T-cell (primary cell): Measurements from ENCODE around the gene CDK6. TPM values are rescaled to one million over a fixed set of nuclear protein-coding genes. Genes with fewer than 3 reads are reported as not detected.

Experiments used
- ATAC-seq, 4 experiments: fragments of 200-7000 bp in 3 of 4; fragments of 150-1000 bp in 1 of 4; cut with Tn5 transposase; replicated peaks in 1 of 4; 1 replicate in 3 of 4; 2 replicates in 1 of 4; pipeline ENCODE4 v1.10.0; 2021; ENCODE audit warnings: moderate library complexity in 3 of 4, mild to moderate bottlenecking in 2 of 4, moderate number of reproducible peaks in 1 of 4
- CTCF ChIA-PET, 2 donors: fragments of 300-600 bp; sonication (Branson Sonifier 250); formaldehyde crosslinking; loops; one replicate each; lab custom pipeline; 2022; ENCODE audit warnings: antibody characterized with exemption in 2 of 2; lab: Charles Lee
- POLR2A ChIA-PET, 2 donors: fragments of 300-600 bp; sonication (Branson Sonifier 250); formaldehyde crosslinking; loops; one replicate each; lab custom pipeline; 2022; ENCODE audit warnings: antibody characterized with exemption in 2 of 2; lab: Charles Lee
- DNase-seq, 35 experiments: peaks; one replicate each; pipeline versions ENCODE4 v3.0.0 to v3.0.0-alpha.2; 2013 to 2023
- H3K27ac ChIP-seq: one replicate; pipeline ENCODE4 v1.5.1; 2013; ENCODE audit warnings: low read length
- H3K27me3 ChIP-seq, 2 experiments: replicated peaks in 1 of 2; 1 replicate in 1 of 2; 2 replicates in 1 of 2; pipeline versions ENCODE4 v1.6.1 to v1.7.0; 2013; ENCODE audit warnings: low read length in 1 of 2, mixed read lengths in 1 of 2; ENCODE audit not compliant: control insufficient read depth in 2 of 2, insufficient read depth in 2 of 2; ENCODE audit errors: extremely low read depth in 1 of 2
- H3K36me3 ChIP-seq, 2 donors: 1 replicate in 1 of 2; 2 replicates in 1 of 2; pipeline versions ENCODE4 v1.6.1 to v1.7.0; 2013; ENCODE audit warnings: low read length in 1 of 2; ENCODE audit not compliant: control insufficient read depth in 2 of 2, insufficient read depth in 1 of 2; ENCODE audit errors: extremely low read depth in 1 of 2
- H3K4me1 ChIP-seq, 2 experiments: 1 replicate in 1 of 2; 2 replicates in 1 of 2; pipeline versions ENCODE4 v1.6.1 to v1.7.0; 2013; ENCODE audit warnings: low read length in 2 of 2, mixed read lengths in 1 of 2; ENCODE audit not compliant: insufficient read depth in 2 of 2, control insufficient read depth in 1 of 2; ENCODE audit errors: extremely low read depth in 1 of 2
- H3K4me3 ChIP-seq, 2 donors: 1 replicate in 1 of 2; 2 replicates in 1 of 2; pipeline versions ENCODE4 v1.5.1 to v1.7.0; 2013; ENCODE audit warnings: mild to moderate bottlenecking in 2 of 2, low read length in 1 of 2, moderate library complexity in 1 of 2; ENCODE audit not compliant: control insufficient read depth in 1 of 2; ENCODE audit errors: extremely low read depth in 1 of 2
- H3K9me3 ChIP-seq: 2 replicates; pipeline ENCODE4 v1.7.0; 2013
- H3K27ac Mint-ChIP-seq, 2 donors: one replicate each; pipeline ENCODE4 v1.8.0; 2020 to 2021; ENCODE audit warnings: mild to moderate bottlenecking in 2 of 2, mixed read lengths in 2 of 2
- H3K27me3 Mint-ChIP-seq, 2 donors: one replicate each; pipeline ENCODE4 v1.8.0; 2021 to 2022; ENCODE audit warnings: mixed read lengths in 2 of 2
- H3K36me3 Mint-ChIP-seq: one replicate; pipeline ENCODE4 v1.8.0; 2021; ENCODE audit warnings: mixed read lengths
- H3K4me1 Mint-ChIP-seq, 3 donors: one replicate each; pipeline ENCODE4 v1.8.0; 2020 to 2022; ENCODE audit warnings: mixed read lengths in 3 of 3, mild to moderate bottlenecking in 1 of 3
- H3K4me3 Mint-ChIP-seq, 3 donors: one replicate each; pipeline ENCODE4 v1.8.0; 2020 to 2022; ENCODE audit warnings: mild to moderate bottlenecking in 3 of 3, mixed read lengths in 3 of 3, moderate library complexity in 3 of 3
- H3K9me3 Mint-ChIP-seq, 3 donors: one replicate each; pipeline ENCODE4 v1.8.0; 2020 to 2022; ENCODE audit warnings: mixed read lengths in 3 of 3
- WGBS: methylation state at CpG from one replicate; pipeline ENCODE4 v1.1.5; 2013; ENCODE audit warnings: missing lambda C conversion rate; ENCODE audit not compliant: insufficient coverage; 5-methylcytosine and 5-hydroxymethylcytosine counted together
- total RNA-seq, 35 experiments: library from RNA in 6 of 35; stranded (reverse) in 6 of 35; fragments of 120-200 nt in 1 of 35; gene quantifications; one replicate each; pipeline versions ENCODE4 v1.2.1 to v1.2.4 and lab custom pipeline; 2013 to 2026

Gene CDK6
- total RNA-seq, 5 donors from 2014 or later (not counting 1 experiment from before 2014, with no cell fraction given): 29.8 to 107 (median 43.9) TPM

- ChIA-PET POLR2A (no interaction called here), CTCF (interaction anchor here in 1 of 2 donors (0.6 to 1.3 kb wide), 2 partner anchors 26 to 59 kb away, joined by 3 read pairs; no protein-coding TSS in a partner anchor)
- no peak overlapping the region for H3K4me3 ChIP-seq
- H3K27ac Mint-ChIP-seq: no peak overlapping the region
- no peaks in the 10 kb centered on the region for H3K27me3 ChIP-seq
- H3K36me3 ChIP-seq: no peaks in the 10 kb centered on the region
- no peak overlapping the region for H3K27ac ChIP-seq
- no peak overlapping the region for H3K4me3 Mint-ChIP-seq
- DNase-seq: no peak
- peaks cover 2 to 7% of the 10 kb centered on the region in 2 experiments for H3K4me1 ChIP-seq
- H3K36me3 Mint-ChIP-seq: no peaks in the 10 kb centered on the region
- no peak for ATAC-seq
- 86% methylated on average over 1 of the region's 3 CpGs for WGBS
- no peaks in the 10 kb centered on the region for H3K9me3 ChIP-seq
- H3K27me3 Mint-ChIP-seq: peaks cover 0 to 3% of the 10 kb centered on the region in 2 donors
- H3K4me1 Mint-ChIP-seq: peaks cover 3 to 11% (median 5%) of the 10 kb centered on the region in 3 donors
- H3K9me3 Mint-ChIP-seq: no peaks in the 10 kb centered on the region
Observed at GRCh38 chr7:92594746-92595145, 241.6 kb downstream of the CDK6 start.

- H3K27ac Mint-ChIP-seq: no peak overlapping the region
- peak overlapping the region; percentile 90 to 95 (median 94) for H3K4me3 Mint-ChIP-seq
- H3K36me3 Mint-ChIP-seq: no peaks in the 10 kb centered on the region
- no peaks in the 10 kb centered on the region for H3K9me3 Mint-ChIP-seq
- CTCF ChIA-PET: interaction anchor here (0.6 to 4.8 kb wide), 13 partner anchors 8 to 410 kb away, joined by 3 to 28 read pairs (median 5); partner anchors contain the start of genes PEX1 (in 1 of the 2) and RBM48 (in 1 of the 2)
- peaks cover 36 to 49% (median 42%) of the 10 kb centered on the region in 3 donors for H3K4me1 Mint-ChIP-seq
- peak in 1 of 35 experiments; percentile 8 for DNase-seq
- 55% methylated on average over 8 of the region's 19 CpGs for WGBS
- Histone ChIP-seq H3K4me3 (peak overlapping the region; percentile 80 to 95), H3K27me3 (no peaks in the 10 kb centered on the region), H3K4me1 (peaks cover 21 to 22% of the 10 kb centered on the region in 2 experiments), H3K36me3 (no peaks in the 10 kb centered on the region), H3K27ac (no peak overlapping the region), H3K9me3 (no peaks in the 10 kb centered on the region)
- ATAC-seq: no peak
- POLR2A ChIA-PET: interaction anchor here in 1 of 2 donors (0.7 kb wide), 1 partner anchor 531 kb away, joined by 10 read pairs; no protein-coding TSS in a partner anchor
- H3K27me3 Mint-ChIP-seq: peaks cover 0 to 3% of the 10 kb centered on the region in 2 donors
Observed at GRCh38 chr7:92590711-92591310, 245.6 kb downstream of the CDK6 start.

- peak overlapping the region; percentile 80 to 95 for H3K4me3 ChIP-seq
- H3K36me3 Mint-ChIP-seq: peaks cover 10% of the 10 kb centered on the region
- H3K9me3 ChIP-seq: no peaks in the 10 kb centered on the region
- H3K27me3 Mint-ChIP-seq: peaks cover 0 to 2% of the 10 kb centered on the region in 2 donors
- H3K36me3 ChIP-seq: no peaks in the 10 kb centered on the region
- peaks cover 21 to 27% of the 10 kb centered on the region in 2 experiments for H3K4me1 ChIP-seq
- peak overlapping the region; percentile 89 for H3K27ac ChIP-seq
- no peaks in the 10 kb centered on the region for H3K9me3 Mint-ChIP-seq
- peaks cover 50 to 62% (median 55%) of the 10 kb centered on the region in 3 donors for H3K4me1 Mint-ChIP-seq
- ATAC-seq (no peak), DNase-seq (no peak)
- no peaks in the 10 kb centered on the region for H3K27me3 ChIP-seq
- ChIA-PET CTCF (interaction anchor here (0.5 to 4.8 kb wide), 4 partner anchors 13 to 60 kb away, joined by 4 to 28 read pairs (median 6); partner anchors contain the start of genes PEX1 (in 1 of the 2) and RBM48 (in 1 of the 2)), POLR2A (interaction anchor here (0.6 to 0.9 kb wide), 2 partner anchors 60 to 65 kb away, joined by 4 to 11 read pairs; partner anchors contain the start of gene RBM48 (in 1 of the 2))
- peak overlapping the region; percentile 92 to 95 for H3K27ac Mint-ChIP-seq
- H3K4me3 Mint-ChIP-seq: peak overlapping the region; percentile 90 to 95 (median 94)
- 30% methylated on average over 5 of the region's 7 CpGs for WGBS
Observed at GRCh38 chr7:92589056-92589455, 247.3 kb downstream of the CDK6 start.

- ChIA-PET POLR2A (interaction anchor here (0.6 to 0.9 kb wide), 3 partner anchors 60 to 1402 kb away, joined by 4 to 11 read pairs (median 6); partner anchors contain the start of gene RBM48 (in 1 of the 2)), CTCF (interaction anchor here (0.5 to 4.8 kb wide), 4 partner anchors 13 to 60 kb away, joined by 4 to 28 read pairs (median 6); partner anchors contain the start of genes PEX1 (in 1 of the 2) and RBM48 (in 1 of the 2))
- Histone ChIP-seq H3K36me3 (no peaks in the 10 kb centered on the region), H3K4me1 (peaks cover 21 to 27% of the 10 kb centered on the region in 2 experiments), H3K27me3 (no peaks in the 10 kb centered on the region), H3K9me3 (no peaks in the 10 kb centered on the region), H3K4me3 (peak overlapping the region; percentile 29 to 95), H3K27ac (peak overlapping the region; percentile 89)
- H3K27ac Mint-ChIP-seq: peak overlapping the region; percentile 50 to 75
- peaks cover 51 to 64% (median 57%) of the 10 kb centered on the region in 3 donors for H3K4me1 Mint-ChIP-seq
- ATAC-seq (no peak), DNase-seq (peak in 2 of 35 experiments; percentile 1 to 8)
- 74% methylated on average over 6 of the region's 9 CpGs for WGBS
- peaks cover 12% of the 10 kb centered on the region for H3K36me3 Mint-ChIP-seq
- H3K9me3 Mint-ChIP-seq: no peaks in the 10 kb centered on the region
- peak overlapping the region; percentile 90 to 95 (median 94) for H3K4me3 Mint-ChIP-seq
- peaks cover 0 to 2% of the 10 kb centered on the region in 2 donors for H3K27me3 Mint-ChIP-seq
Observed at GRCh38 chr7:92588561-92588960, 247.8 kb downstream of the CDK6 start.

GRCh38 chr7:92586841-92587240 lies 249.5 kb downstream of the CDK6 start:
- Mint-ChIP-seq H3K9me3 (peaks cover 0 to 3% (median 0%) of the 10 kb centered on the region in 3 donors), H3K4me1 (peaks cover 62 to 76% (median 68%) of the 10 kb centered on the region in 3 donors)

GRCh38 chr7:92586403-92586802 lies 250.0 kb downstream of the CDK6 start:
- ChIA-PET POLR2A (no interaction called here), CTCF (interaction anchor here in 1 of 2 donors (0.6 kb wide), 1 partner anchor 148 kb away, joined by 3 read pairs; no protein-coding TSS in a partner anchor)
- H3K4me1 ChIP-seq: peaks cover 21 to 27% of the 10 kb centered on the region in 2 experiments
- ATAC-seq (no peak), DNase-seq (no peak)
- Mint-ChIP-seq H3K4me3 (peak overlapping the region in 1 of 3 donors; percentile 2), H3K27ac (peak overlapping the region; percentile 35 to 74), H3K4me1 (peaks cover 62 to 76% (median 70%) of the 10 kb centered on the region in 3 donors), H3K9me3 (peaks cover 0 to 3% (median 0%) of the 10 kb centered on the region in 3 donors), H3K27me3 (no peaks in the 10 kb centered on the region), H3K36me3 (peaks cover 22% of the 10 kb centered on the region)
- no peak overlapping the region for H3K4me3 ChIP-seq
- H3K36me3 ChIP-seq: no peaks in the 10 kb centered on the region
- H3K9me3 ChIP-seq: no peaks in the 10 kb centered on the region
- no peaks in the 10 kb centered on the region for H3K27me3 ChIP-seq
- no peak overlapping the region for H3K27ac ChIP-seq

More at GRCh38 chr7:92586841-92587240, 249.5 kb downstream of the CDK6 start:
- Histone ChIP-seq H3K27ac (no peak overlapping the region), H3K4me1 (peaks cover 21 to 27% of the 10 kb centered on the region in 2 experiments), H3K9me3 (no peaks in the 10 kb centered on the region), H3K27me3 (no peaks in the 10 kb centered on the region), H3K4me3 (no peak overlapping the region), H3K36me3 (no peaks in the 10 kb centered on the region)
- ATAC-seq (no peak), DNase-seq (no peak)
- WGBS: 83% methylated on average over 1 of the region's 4 CpGs
- Mint-ChIP-seq H3K27me3 (no peaks in the 10 kb centered on the region), H3K36me3 (peaks cover 22% of the 10 kb centered on the region), H3K4me3 (peak overlapping the region in 2 of 3 donors; percentile 2 to 52), H3K27ac (no peak overlapping the region)
- ChIA-PET POLR2A (no interaction called here), CTCF (interaction anchor here in 1 of 2 donors (4.8 kb wide), 1 partner anchor 58 kb away, joined by 28 read pairs; the partner anchor contains the start of genes PEX1 and RBM48)
